ENCODE measurements around the gene DEXI.

DEXI gene

DNA sequence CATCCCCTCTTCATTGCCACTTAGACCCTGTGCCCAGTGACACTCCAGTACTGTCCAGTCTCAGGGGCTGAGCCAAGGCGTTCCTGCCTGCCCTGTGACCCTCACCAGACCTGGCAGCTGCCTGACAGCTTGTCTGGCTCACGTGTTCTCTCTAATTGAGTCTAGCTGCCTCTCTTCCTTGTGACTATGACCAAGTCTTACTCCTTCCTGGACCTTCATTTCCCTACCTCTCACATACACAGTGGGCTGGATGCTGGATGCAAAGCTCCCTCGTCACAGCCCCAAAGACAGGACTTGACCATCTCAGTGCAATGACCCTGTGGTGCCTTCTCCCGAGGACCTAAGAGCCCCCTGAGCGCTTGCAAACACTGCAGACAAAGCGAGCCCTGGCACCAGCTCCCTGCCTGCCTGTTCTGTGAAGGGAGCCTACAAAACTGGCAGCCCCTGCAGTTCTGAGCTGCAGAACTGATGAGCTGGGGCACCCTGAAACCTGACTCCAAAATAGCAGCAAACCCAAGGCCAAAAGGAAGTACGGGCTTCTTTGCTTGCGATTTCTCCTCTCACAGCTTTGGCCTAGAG lies 1.7 kb downstream of the DEXI start:
- TF ChIP-seq, protein P1, sequence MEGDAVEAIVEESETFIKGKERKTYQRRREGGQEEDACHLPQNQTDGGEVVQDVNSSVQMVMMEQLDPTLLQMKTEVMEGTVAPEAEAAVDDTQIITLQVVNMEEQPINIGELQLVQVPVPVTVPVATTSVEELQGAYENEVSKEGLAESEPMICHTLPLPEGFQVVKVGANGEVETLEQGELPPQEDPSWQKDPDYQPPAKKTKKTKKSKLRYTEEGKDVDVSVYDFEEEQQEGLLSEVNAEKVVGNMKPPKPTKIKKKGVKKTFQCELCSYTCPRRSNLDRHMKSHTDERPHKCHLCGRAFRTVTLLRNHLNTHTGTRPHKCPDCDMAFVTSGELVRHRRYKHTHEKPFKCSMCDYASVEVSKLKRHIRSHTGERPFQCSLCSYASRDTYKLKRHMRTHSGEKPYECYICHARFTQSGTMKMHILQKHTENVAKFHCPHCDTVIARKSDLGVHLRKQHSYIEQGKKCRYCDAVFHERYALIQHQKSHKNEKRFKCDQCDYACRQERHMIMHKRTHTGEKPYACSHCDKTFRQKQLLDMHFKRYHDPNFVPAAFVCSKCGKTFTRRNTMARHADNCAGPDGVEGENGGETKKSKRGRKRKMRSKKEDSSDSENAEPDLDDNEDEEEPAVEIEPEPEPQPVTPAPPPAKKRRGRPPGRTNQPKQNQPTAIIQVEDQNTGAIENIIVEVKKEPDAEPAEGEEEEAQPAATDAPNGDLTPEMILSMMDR (IDR thresholded peaks at IDR 0.05), result no peak
- H3K27ac ChIP-seq, result peak overlapping the region; percentile 23
- peaks cover 59 to 92% of the 10 kb centered on the region in 2 experiments for H3K4me1 ChIP-seq (ENCODE audit: control insufficient read depth in 1 of 2, insufficient read depth in 1 of 2, low read depth in 1 of 2, low read length in 1 of 2)
- H3K9me3 ChIP-seq, result no peaks in the 10 kb centered on the region
- H3K36me3 ChIP-seq, result no peaks in the 10 kb centered on the region
- H3K4me3 ChIP-seq (ENCODE audit: low read depth in 1 of 2, low read length in 1 of 2), result no peak overlapping the region
- peaks cover 6% of the 10 kb centered on the region for H3K27me3 ChIP-seq

DNA sequence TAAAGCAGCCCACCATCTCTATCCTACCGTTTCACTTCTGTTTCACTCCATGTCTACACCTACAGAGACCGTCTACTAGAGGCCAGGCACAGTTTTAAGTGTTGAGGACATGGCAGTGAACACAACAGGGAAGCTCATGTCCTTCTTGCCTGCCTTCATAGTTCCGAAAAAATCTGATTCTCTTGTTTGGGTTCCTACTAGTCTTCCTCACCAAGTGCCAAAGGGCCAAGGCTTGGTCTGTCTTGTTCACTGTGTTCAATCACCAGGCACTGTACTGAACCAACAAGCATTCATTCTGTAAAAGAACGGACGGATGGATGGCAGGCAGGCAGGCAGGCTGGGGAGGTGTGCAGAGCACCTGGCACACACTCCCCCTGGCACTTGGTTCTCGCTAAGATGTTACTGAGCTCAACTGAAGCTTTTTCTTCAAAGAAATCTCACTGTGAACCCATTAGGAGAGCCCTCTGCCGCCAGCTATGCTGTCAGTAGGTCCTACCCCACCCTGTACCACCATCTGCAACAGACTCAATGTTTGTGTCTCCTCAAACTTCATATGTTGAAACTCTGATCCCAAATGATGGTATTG lies 2.5 kb downstream of the DEXI start:
- H3K9me3 ChIP-seq, result no peaks in the 10 kb centered on the region
- TF ChIP-seq, protein P1 (IDR thresholded peaks at IDR 0.05), result no peak
- no peak overlapping the region for H3K4me3 ChIP-seq (ENCODE audit: low read depth in 1 of 2, low read length in 1 of 2)
- peaks cover 6% of the 10 kb centered on the region for H3K27me3 ChIP-seq
- H3K4me1 ChIP-seq (ENCODE audit: control insufficient read depth in 1 of 2, insufficient read depth in 1 of 2, low read depth in 1 of 2, low read length in 1 of 2), result peaks cover 51 to 84% of the 10 kb centered on the region in 2 experiments
- H3K27ac ChIP-seq, result no peak overlapping the region
- H3K36me3 ChIP-seq, result no peaks in the 10 kb centered on the region

DNA sequence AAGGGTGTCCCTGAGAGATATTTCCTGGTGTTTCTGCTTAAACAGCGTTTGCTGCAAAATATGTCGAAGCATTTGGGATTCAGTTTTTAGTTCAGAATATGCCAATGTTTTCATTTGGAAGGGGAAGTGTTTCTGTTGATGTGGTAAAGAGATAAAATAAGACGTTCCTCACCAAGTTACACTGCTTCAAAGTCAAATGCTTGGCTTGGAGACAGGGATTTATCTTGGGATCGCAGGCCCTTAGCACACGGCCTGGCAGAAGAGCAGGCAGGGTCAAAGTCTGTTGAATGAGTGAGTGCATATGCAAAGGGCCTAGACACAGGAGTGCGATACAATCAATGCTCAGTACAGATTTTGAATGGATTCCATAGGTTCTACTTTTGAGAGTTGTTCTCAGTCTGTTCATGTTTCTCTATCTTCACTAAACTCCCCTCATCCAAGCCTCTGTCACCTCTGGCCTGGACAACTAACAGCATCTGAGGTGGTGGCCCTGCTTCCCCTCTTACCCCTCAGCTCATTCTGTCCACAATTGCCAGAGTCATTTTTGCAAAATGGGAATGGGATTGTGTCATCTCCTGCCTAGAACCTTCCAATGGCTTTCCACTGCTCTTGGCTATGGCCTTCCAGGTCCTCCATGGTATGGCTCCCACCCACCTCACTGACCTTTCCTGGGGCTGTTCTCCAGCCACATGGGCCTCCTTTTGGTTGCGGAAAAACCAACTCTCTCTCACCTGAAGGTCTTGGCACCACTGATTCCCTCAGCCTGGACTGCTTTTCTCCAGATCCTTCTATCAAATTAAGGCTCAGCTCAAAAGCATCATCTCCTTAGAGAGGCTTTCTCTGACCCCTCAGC lies 3.2 kb downstream of the DEXI start:
- Histone ChIP-seq H3K27me3 (peaks cover 6% of the 10 kb centered on the region), H3K4me3 (ENCODE audit: low read depth in 1 of 2, low read length in 1 of 2) (no peak overlapping the region), H3K27ac (peak overlapping the region; percentile 42), H3K36me3 (no peaks in the 10 kb centered on the region), H3K9me3 (no peaks in the 10 kb centered on the region), H3K4me1 (ENCODE audit: control insufficient read depth in 1 of 2, insufficient read depth in 1 of 2, low read depth in 1 of 2, low read length in 1 of 2) (peaks cover 48 to 77% of the 10 kb centered on the region in 2 experiments)
- TF ChIP-seq, protein P1 (IDR thresholded peaks at IDR 0.05), result no peak

DNA sequence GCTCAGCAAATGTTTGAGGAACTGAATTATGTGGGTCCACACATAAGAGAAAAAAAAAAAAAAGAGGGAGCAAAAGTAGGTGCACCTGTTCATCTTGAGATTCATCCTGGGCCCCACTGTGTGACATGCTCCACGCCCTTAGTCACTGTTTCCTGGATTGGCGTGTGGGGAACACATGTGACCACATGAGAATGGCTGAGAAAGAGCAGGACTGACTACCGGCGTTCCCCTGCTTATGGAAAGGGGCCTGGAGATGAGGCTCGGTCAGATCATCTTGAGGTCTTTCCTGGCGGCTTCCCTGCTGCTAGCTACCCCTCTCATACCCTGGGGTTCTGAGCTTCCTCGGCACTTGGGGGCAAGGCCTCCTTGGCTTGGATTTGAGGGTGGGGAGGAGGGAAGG lies 3.9 kb downstream of the DEXI start:
- Histone ChIP-seq H3K4me1 (ENCODE audit: control insufficient read depth in 1 of 2, insufficient read depth in 1 of 2, low read depth in 1 of 2, low read length in 1 of 2) (peaks cover 43 to 71% of the 10 kb centered on the region in 2 experiments), H3K4me3 (ENCODE audit: low read depth in 1 of 2, low read length in 1 of 2) (no peak overlapping the region), H3K36me3 (no peaks in the 10 kb centered on the region), H3K9me3 (no peaks in the 10 kb centered on the region), H3K27ac (peak overlapping the region; percentile 42), H3K27me3 (peaks cover 6% of the 10 kb centered on the region)
- TF ChIP-seq, protein P1 (IDR thresholded peaks at IDR 0.05), result no peak

DNA sequence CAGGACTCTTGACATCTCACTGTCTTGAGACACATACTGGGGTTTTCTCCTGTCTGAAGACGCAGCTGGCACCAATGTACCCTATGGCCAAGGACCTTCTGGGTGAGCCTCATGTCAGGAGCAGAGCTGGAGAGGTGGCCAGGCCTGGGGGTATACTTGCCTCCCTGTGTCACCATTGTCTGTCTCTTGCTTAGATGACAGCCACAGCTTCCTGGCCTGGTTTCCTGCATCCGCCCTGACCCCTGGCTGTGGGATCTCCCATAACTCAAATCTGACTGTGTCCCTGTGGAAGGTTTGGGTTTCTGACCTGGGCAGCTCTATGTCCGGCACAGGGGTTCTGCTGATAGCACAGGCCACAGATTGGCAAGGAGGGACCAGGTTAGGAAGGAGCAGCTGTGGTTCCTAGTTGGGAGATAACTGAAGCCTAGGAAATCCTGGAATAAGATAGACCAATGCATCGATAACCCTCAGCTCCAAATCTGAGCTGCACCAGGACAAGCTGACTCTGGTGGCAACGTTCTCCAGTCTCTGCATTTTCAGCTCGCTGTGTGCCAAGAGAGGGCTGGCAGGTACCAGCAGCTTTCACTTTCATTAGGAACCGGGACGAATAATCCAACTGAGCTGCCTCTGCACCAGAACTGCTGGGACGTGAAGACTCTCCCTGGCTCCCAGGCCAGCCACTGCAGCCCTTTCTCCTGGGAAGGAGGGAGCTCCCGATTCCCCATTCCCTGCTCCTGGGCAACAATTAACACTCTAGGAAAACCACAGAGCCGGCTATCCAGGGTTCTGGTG lies 5.0 kb downstream of the DEXI start:
- peak overlapping the region in 1 of 2 experiments; percentile 14 for H3K4me3 ChIP-seq (ENCODE audit: low read depth in 1 of 2, low read length in 1 of 2)
- TF ChIP-seq, protein P1 (IDR thresholded peaks at IDR 0.05), result no peak
- peaks cover 42 to 69% of the 10 kb centered on the region in 2 experiments for H3K4me1 ChIP-seq (ENCODE audit: control insufficient read depth in 1 of 2, insufficient read depth in 1 of 2, low read depth in 1 of 2, low read length in 1 of 2)
- H3K9me3 ChIP-seq, result no peaks in the 10 kb centered on the region
- H3K27ac ChIP-seq, result peak overlapping the region; percentile 66
- no peaks in the 10 kb centered on the region for H3K36me3 ChIP-seq
- H3K27me3 ChIP-seq, result peaks cover 6% of the 10 kb centered on the region

Measured in neutrophil (primary cell).